SK-N-DZ (cell line): ENCODE results near the gene ZFTA.
A peak's percentile ranks its signal among the peaks of the same experiment; 100 is the strongest.

Experiments
- DNase-seq: peaks from one replicate; pipeline ENCODE4 v3.0.0-alpha.2; 2015; ENCODE audit warnings: low spot score
- small RNA-seq, 2 experiments: library from RNA; depleted of rRNA; stranded (forward); fragments of <200 nt; gene quantifications; one replicate each; pipeline ENCODE3, GENCODE V24; 2014

The ZFTA gene

GRCh38 chr11:63756919-63757761, 11.4 kb downstream of the ZFTA start:
- no peak for DNase-seq

GRCh38 chr11:63749624-63750023, 19.0 kb downstream of the ZFTA start:
- DNase-seq: no peak

- no peak for DNase-seq
Measured at GRCh38 chr11:63747011-63747410, 21.6 kb downstream of the ZFTA start.

GRCh38 chr11:63745304-63746170, 23.0 kb downstream of the ZFTA start:
- DNase-seq: no peak

- DNase-seq: peak; percentile 73
Measured at GRCh38 chr11:63738720-63739360, 29.7 kb downstream of the ZFTA start.

- no peak for DNase-seq
Measured at GRCh38 chr11:63737718-63738117, 30.9 kb downstream of the ZFTA start.

- DNase-seq: no peak
Measured at GRCh38 chr11:63736864-63737263, 31.7 kb downstream of the ZFTA start.

GRCh38 chr11:63729326-63729725, 39.2 kb downstream of the ZFTA start:
- no peak for DNase-seq

GRCh38 chr11:63720611-63721010, 48.0 kb downstream of the ZFTA start:
- no peak for DNase-seq

- no peak for DNase-seq
Measured at GRCh38 chr11:63719987-63720386, 48.6 kb downstream of the ZFTA start.

GRCh38 chr11:63719001-63719400, 49.6 kb downstream of the ZFTA start:
- no peak for DNase-seq

Small RNAs within 50 kb of the gene (small RNA-seq; reads per million reads assigned to genes)
- 0 reads per million in 2 experiments for gene RN7SL596P
